Fibroblast of lung (primary cell): ENCODE measurements around the gene SLC66A2.

ENCODE experiments used
- CTCF ChIP-seq, 2 donors: IDR thresholded peaks in 1 of 2; conservative IDR thresholded peaks in 1 of 2; 1 replicate in 1 of 2; 2 replicates in 1 of 2; pipeline ENCODE4 v1.5.1; 2011 to 2012; ENCODE audit warnings: low read length in 2 of 2, control low read depth in 1 of 2, inconsistent platforms in 1 of 2, low read depth in 1 of 2, mild to moderate bottlenecking in 1 of 2
- EZH2 ChIP-seq: IDR thresholded peaks from 2 replicates; pipeline ENCODE4 v1.5.1; 2012; ENCODE audit warnings: low read length, control low read depth, mild to moderate bottlenecking; ENCODE audit errors: missing control alignments

- TF ChIP-seq CTCF (conservative IDR thresholded peaks at IDR 0.05 in 1 of 2, IDR thresholded peaks at IDR 0.05 in 1 of 2; ENCODE audit: low read depth in 1 of 2, low read length in 2 of 2): no peak
- TF ChIP-seq EZH2: no peak
Observed at GRCh38 chr18:80000877-80001276, 49.4 kb upstream of the SLC66A2 start.
